Neural cell (in vitro differentiated cells): Measurements from ENCODE around the gene TRAM2. TPM values are rescaled to one million over a fixed set of nuclear protein-coding genes. Genes with fewer than 3 reads are reported as not detected.

Source experiments
- H2AFZ ChIP-seq: fragments of 200-600, 300-800 bp; sonication (generic), shearing (Covaris generic); 2 replicates; pipeline ENCODE4 v1.6.0; 2014; ENCODE audit warnings: low read depth, mild to moderate bottlenecking, antibody characterized with exemption, low read length, moderate library complexity
- H3F3A ChIP-seq: fragments of 200-600 bp; shearing (Covaris generic); 2 replicates; pipeline ENCODE4 v1.6.1; 2016; ENCODE audit warnings: mild to moderate bottlenecking, moderate library complexity, mixed read lengths, antibody characterized with exemption, low read length; ENCODE audit not compliant: insufficient read depth, poor library complexity, severe bottlenecking
- H3K27ac ChIP-seq: fragments of 200-600, 300-800 bp; sonication (generic), shearing (Covaris generic); 2 replicates; pipeline ENCODE4 v1.5.1; 2014; ENCODE audit warnings: mild to moderate bottlenecking, low read length, moderate library complexity
- H3K27me3 ChIP-seq: fragments of 300-800, 200-600 bp; sonication (generic), shearing (Covaris generic); 2 replicates; pipeline ENCODE4 v1.6.0; 2014; ENCODE audit warnings: mild to moderate bottlenecking, low read depth, low read length, moderate library complexity; ENCODE audit not compliant: insufficient read depth
- H3K36me3 ChIP-seq: fragments of 300-800, 200-600 bp; sonication (generic), shearing (Covaris generic); 2 replicates; pipeline ENCODE4 v1.5.1; 2014; ENCODE audit warnings: mild to moderate bottlenecking, antibody characterized with exemption, low read length, moderate library complexity; ENCODE audit not compliant: insufficient read depth
- H3K4me2 ChIP-seq: fragments of 300-800, 200-600 bp; sonication (generic), shearing (Covaris generic); 2 replicates; pipeline ENCODE4 v1.6.0; 2014; ENCODE audit warnings: mild to moderate bottlenecking, low read length
- H3K4me3 ChIP-seq: fragments of 300-800, 200-600 bp; sonication (generic), shearing (Covaris generic); 2 replicates; pipeline ENCODE4 v1.5.1; 2014; ENCODE audit warnings: mild to moderate bottlenecking, low read length, moderate library complexity
- H3K79me2 ChIP-seq: fragments of 200-600 bp; shearing (Covaris generic); replicated peaks from 2 replicates; pipeline ENCODE4 v1.6.0; 2014; ENCODE audit warnings: mild to moderate bottlenecking, low read length, moderate library complexity; ENCODE audit not compliant: insufficient read depth
- H3K9ac ChIP-seq: fragments of 300-800, 200-600 bp; sonication (generic), shearing (Covaris generic); 2 replicates; pipeline ENCODE4 v1.6.1; 2016; ENCODE audit warnings: mild to moderate bottlenecking, low read length, mixed read lengths
- H3K9me2 ChIP-seq: fragments of 200-600 bp; shearing (Covaris generic); 2 replicates; pipeline ENCODE4 v1.6.1; 2016; ENCODE audit warnings: mild to moderate bottlenecking, low read length, mixed read lengths; ENCODE audit not compliant: insufficient read depth
- H3K9me3 ChIP-seq: fragments of 200-600, 300-800 bp; sonication (generic), shearing (Covaris generic); 2 replicates; pipeline ENCODE4 v1.6.1; 2016; ENCODE audit warnings: mild to moderate bottlenecking, mixed run types, low read length, moderate library complexity, mixed read lengths
- H4K20me1 ChIP-seq: fragments of 200-600 bp; shearing (Covaris generic); 2 replicates; pipeline ENCODE4 v1.6.1; 2016; ENCODE audit warnings: mild to moderate bottlenecking, mixed run types; ENCODE audit not compliant: insufficient read depth
- CTCF ChIP-seq: fragments of 450-650 bp; IDR thresholded peaks from 2 replicates; pipeline ENCODE4 v1.5.1; 2014; ENCODE audit warnings: antibody characterized with exemption, mild to moderate bottlenecking, moderate library complexity; ENCODE audit not compliant: poor library complexity, severe bottlenecking
- EP300 ChIP-seq: fragments of 450-650 bp; conservative IDR thresholded peaks from 2 replicates; pipeline ENCODE4 v1.6.1; 2014; ENCODE audit warnings: antibody characterized with exemption, mild to moderate bottlenecking, moderate library complexity; ENCODE audit not compliant: poor library complexity, severe bottlenecking
- EZH2 ChIP-seq: fragments of 200-600, 300-800 bp; shearing (Covaris generic), sonication (generic); IDR thresholded peaks from 2 replicates; pipeline ENCODE4 v1.6.1; 2014; ENCODE audit warnings: antibody characterized with exemption, low read length, borderline replicate concordance, mild to moderate bottlenecking; ENCODE audit not compliant: insufficient read depth, poor library complexity, severe bottlenecking
- MXI1 ChIP-seq: fragments of 450-650 bp; conservative IDR thresholded peaks from 2 replicates; pipeline ENCODE4 v1.6.1; 2014; ENCODE audit warnings: antibody characterized with exemption, mild to moderate bottlenecking; ENCODE audit not compliant: poor library complexity, severe bottlenecking
- POLR2AphosphoS5 ChIP-seq: IDR thresholded peaks from 2 replicates; pipeline ENCODE4 v1.6.1; 2012
- RAD21 ChIP-seq: fragments of 450-650 bp; conservative IDR thresholded peaks from 2 replicates; pipeline ENCODE4 v1.6.1; 2014; ENCODE audit warnings: antibody characterized with exemption, mild to moderate bottlenecking, moderate library complexity
- REST ChIP-seq: IDR thresholded peaks from 2 replicates; pipeline ENCODE4 v1.6.1; 2012; ENCODE audit warnings: borderline replicate concordance
- SMC3 ChIP-seq: fragments of 450-650 bp; conservative IDR thresholded peaks from 2 replicates; pipeline ENCODE4 v1.6.1; 2014; ENCODE audit warnings: antibody characterized with exemption, mild to moderate bottlenecking, moderate library complexity; ENCODE audit not compliant: poor library complexity
- TAF1 ChIP-seq: IDR thresholded peaks from 2 replicates; pipeline ENCODE4 v1.6.1; 2012; ENCODE audit warnings: low read depth
- polyA plus RNA-seq: library from polyadenylated mRNA; depleted of rRNA; stranded (reverse); fragments of >200 nt; gene quantifications from 2 replicates; pipeline ENCODE4 v1.2.3, GENCODE V29; 2014

Gene TRAM2
- polyA plus RNA-seq, 1 donor from 2014 or later: 0.41 TPM

- Histone ChIP-seq H2AFZ (no peak overlapping the region), H4K20me1 (no peaks in the 10 kb centered on the region), H3F3A (no peaks in the 10 kb centered on the region), H3K36me3 (no peaks in the 10 kb centered on the region), H3K79me2 (no peaks in the 10 kb centered on the region), H3K27me3 (no peaks in the 10 kb centered on the region), H3K9me3 (no peaks in the 10 kb centered on the region), H3K9me2 (no peaks in the 10 kb centered on the region), H3K4me2 (no peak overlapping the region), H3K27ac (no peak overlapping the region), H3K4me3 (no peak overlapping the region), H3K9ac (no peak overlapping the region)
- TF ChIP-seq POLR2AphosphoS5 (no peak), TAF1 (no peak)
These were observed 39.7 kb downstream of the TRAM2 start for GRCh38 chr6:52537001-52537753.

GRCh38 chr6:52536424-52536916 lies 40.4 kb downstream of the TRAM2 start:
- no peak overlapping the region for H3K4me2 ChIP-seq
- H3K9me2 ChIP-seq: no peaks in the 10 kb centered on the region
- TF ChIP-seq REST (no peak), RAD21 (no peak), EP300 (no peak), SMC3 (no peak), MXI1 (no peak), POLR2AphosphoS5 (no peak), EZH2 (no peak), TAF1 (no peak), CTCF (no peak)
- no peaks in the 10 kb centered on the region for H3F3A ChIP-seq
- H3K9me3 ChIP-seq: no peaks in the 10 kb centered on the region
- H4K20me1 ChIP-seq: no peaks in the 10 kb centered on the region
- H3K27ac ChIP-seq: no peak overlapping the region
- no peak overlapping the region for H3K4me3 ChIP-seq
- no peaks in the 10 kb centered on the region for H3K79me2 ChIP-seq
- no peaks in the 10 kb centered on the region for H3K27me3 ChIP-seq
- H2AFZ ChIP-seq: no peak overlapping the region
- no peak overlapping the region for H3K9ac ChIP-seq
- no peaks in the 10 kb centered on the region for H3K36me3 ChIP-seq
